Measurements from ENCODE around the gene TANC2. TPM values are rescaled to one million over a fixed set of nuclear protein-coding genes. Genes with fewer than 3 reads are reported as not detected.

Gene TANC2
- total and polyA plus RNA-seq, 2 donors from 2014 or later: 3.2 to 73.9 TPM

- H3K4me3 ChIP-seq (ENCODE audit: low read length in 3 of 3): no peak overlapping the region
- H3K9ac ChIP-seq (ENCODE audit: low read length in 3 of 3): no peak overlapping the region
- H3K9me3 ChIP-seq (ENCODE audit: control insufficient read depth in 2 of 3, insufficient read depth in 1 of 3, low read length in 3 of 3): peaks cover 0 to 8% (median 6%) of the 10 kb centered on the region in 3 donors
- no peaks in the 10 kb centered on the region for H3K27me3 ChIP-seq (ENCODE audit: control insufficient read depth, insufficient read depth, low read length)
- intact Hi-C loops (cut with DNase I): no loop called here
- FAIRE-seq (no peak), DNase-seq (no peak)
- TF ChIP-seq CTCF (IDR thresholded peaks at IDR 0.05; ENCODE audit: borderline replicate concordance, extremely low read depth, insufficient read depth): no peak
- no peaks in the 10 kb centered on the region for H3K36me3 ChIP-seq (ENCODE audit: control insufficient read depth in 2 of 3, insufficient read depth in 3 of 3, low read length in 3 of 3)
- H3K27ac ChIP-seq (ENCODE audit: low read depth in 2 of 2, low read length in 2 of 2): no peak overlapping the region
- H3K4me1 ChIP-seq (ENCODE audit: control insufficient read depth in 2 of 3, insufficient read depth in 2 of 3, low read depth in 1 of 3, low read length in 3 of 3): no peaks in the 10 kb centered on the region
Observed at GRCh38 chr17:62937606-62938005, 28.4 kb upstream of the TANC2 start.

GRCh38 chr17:62941358-62941991 is 24.6 kb upstream of the TANC2 start:
- Histone ChIP-seq H3K4me1 (ENCODE audit: control insufficient read depth in 2 of 3, insufficient read depth in 2 of 3, low read depth in 1 of 3, low read length in 3 of 3) (no peaks in the 10 kb centered on the region), H3K36me3 (ENCODE audit: control insufficient read depth in 2 of 3, insufficient read depth in 3 of 3, low read length in 3 of 3) (no peaks in the 10 kb centered on the region), H3K27me3 (ENCODE audit: control insufficient read depth, insufficient read depth, low read length) (no peaks in the 10 kb centered on the region), H3K9me3 (ENCODE audit: control insufficient read depth in 2 of 3, insufficient read depth in 1 of 3, low read length in 3 of 3) (peaks cover 0 to 8% (median 6%) of the 10 kb centered on the region in 3 donors), H3K4me3 (ENCODE audit: low read length in 3 of 3) (no peak overlapping the region), H3K9ac (ENCODE audit: low read length in 3 of 3) (no peak overlapping the region), H3K27ac (ENCODE audit: low read depth in 2 of 2, low read length in 2 of 2) (no peak overlapping the region)
- FAIRE-seq (no peak), DNase-seq (no peak)
- intact Hi-C loops (cut with DNase I): no loop called here
- no peak for TF ChIP-seq CTCF (IDR thresholded peaks at IDR 0.05; ENCODE audit: borderline replicate concordance, extremely low read depth, insufficient read depth)

GRCh38 chr17:62948370-62948769 is 17.7 kb upstream of the TANC2 start:
- no peak overlapping the region for H3K9ac ChIP-seq (ENCODE audit: low read length in 3 of 3)
- DNase-seq (no peak), FAIRE-seq (no peak)
- no peaks in the 10 kb centered on the region for H3K36me3 ChIP-seq (ENCODE audit: control insufficient read depth in 2 of 3, insufficient read depth in 3 of 3, low read length in 3 of 3)
- H3K4me3 ChIP-seq (ENCODE audit: low read length in 3 of 3): no peak overlapping the region
- intact Hi-C loops (cut with DNase I): no loop called here
- TF ChIP-seq CTCF (IDR thresholded peaks at IDR 0.05; ENCODE audit: borderline replicate concordance, extremely low read depth, insufficient read depth): no peak
- no peaks in the 10 kb centered on the region for H3K4me1 ChIP-seq (ENCODE audit: control insufficient read depth in 2 of 3, insufficient read depth in 2 of 3, low read depth in 1 of 3, low read length in 3 of 3)
- H3K27me3 ChIP-seq (ENCODE audit: control insufficient read depth, insufficient read depth, low read length): no peaks in the 10 kb centered on the region
- H3K9me3 ChIP-seq (ENCODE audit: control insufficient read depth in 2 of 3, insufficient read depth in 1 of 3, low read length in 3 of 3): no peaks in the 10 kb centered on the region
- H3K27ac ChIP-seq (ENCODE audit: low read depth in 2 of 2, low read length in 2 of 2): no peak overlapping the region

GRCh38 chr17:62949036-62949435 is 17.0 kb upstream of the TANC2 start:
- no peak overlapping the region for H3K27ac ChIP-seq (ENCODE audit: low read depth in 2 of 2, low read length in 2 of 2)
- TF ChIP-seq CTCF (IDR thresholded peaks at IDR 0.05; ENCODE audit: borderline replicate concordance, extremely low read depth, insufficient read depth): no peak
- intact Hi-C loops (cut with DNase I): no loop called here
- no peak overlapping the region for H3K9ac ChIP-seq (ENCODE audit: low read length in 3 of 3)
- FAIRE-seq: no peak
- H3K9me3 ChIP-seq (ENCODE audit: control insufficient read depth in 2 of 3, insufficient read depth in 1 of 3, low read length in 3 of 3): no peaks in the 10 kb centered on the region
- no peaks in the 10 kb centered on the region for H3K27me3 ChIP-seq (ENCODE audit: control insufficient read depth, insufficient read depth, low read length)
- H3K4me3 ChIP-seq (ENCODE audit: low read length in 3 of 3): no peak overlapping the region
- no peaks in the 10 kb centered on the region for H3K4me1 ChIP-seq (ENCODE audit: control insufficient read depth in 2 of 3, insufficient read depth in 2 of 3, low read depth in 1 of 3, low read length in 3 of 3)
- H3K36me3 ChIP-seq (ENCODE audit: control insufficient read depth in 2 of 3, insufficient read depth in 3 of 3, low read length in 3 of 3): no peaks in the 10 kb centered on the region
- no peak for DNase-seq
